NCI-H748 treated with DMSO at 0.1 percent for 48 hours (cell line): Measurements from ENCODE around the gene TPTE.
"Not testable (repeated sequence)": the region's sequence is repeated elsewhere in the genome, so short reads cannot be mapped to it uniquely, and the experiment has no call there.

Experiments used
- DNase-seq: peaks from one replicate; lab custom pipeline; 2025; lab: John Stamatoyannopoulos, UW

Gene TPTE

DNA sequence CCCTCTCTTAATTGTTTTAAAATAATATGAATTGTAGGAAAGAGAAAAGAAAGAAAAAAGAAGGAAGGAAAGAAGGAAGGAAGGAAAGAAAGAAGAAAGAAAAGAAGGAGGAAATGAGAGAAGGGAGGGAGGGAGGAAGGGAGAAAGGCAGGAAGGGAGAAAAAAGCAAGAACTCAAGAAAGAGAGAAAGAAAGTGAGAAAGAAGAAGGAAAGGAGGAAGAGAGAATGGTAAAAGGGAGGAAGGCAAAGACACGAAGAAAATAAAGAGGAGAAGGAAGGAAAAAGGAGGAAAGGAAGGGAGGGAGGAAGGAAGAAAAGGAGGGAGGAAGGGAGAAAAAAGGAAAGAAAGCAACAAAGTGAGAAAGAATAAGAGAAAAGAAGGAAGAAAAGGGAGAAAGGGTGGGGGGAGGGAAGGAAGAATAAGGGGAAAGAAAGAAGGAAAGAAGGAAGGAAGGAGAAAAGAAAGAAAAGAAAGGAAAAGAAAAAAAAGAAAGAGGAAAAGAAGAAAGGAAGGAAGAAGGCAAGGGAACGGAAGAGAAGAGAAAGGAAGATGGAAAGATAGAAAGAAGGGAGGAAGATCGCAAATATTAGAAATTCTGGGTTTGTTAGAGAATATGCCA is 95.9 kb downstream of the TPTE start:
- DNase-seq: not testable (repeated sequence)

DNA sequence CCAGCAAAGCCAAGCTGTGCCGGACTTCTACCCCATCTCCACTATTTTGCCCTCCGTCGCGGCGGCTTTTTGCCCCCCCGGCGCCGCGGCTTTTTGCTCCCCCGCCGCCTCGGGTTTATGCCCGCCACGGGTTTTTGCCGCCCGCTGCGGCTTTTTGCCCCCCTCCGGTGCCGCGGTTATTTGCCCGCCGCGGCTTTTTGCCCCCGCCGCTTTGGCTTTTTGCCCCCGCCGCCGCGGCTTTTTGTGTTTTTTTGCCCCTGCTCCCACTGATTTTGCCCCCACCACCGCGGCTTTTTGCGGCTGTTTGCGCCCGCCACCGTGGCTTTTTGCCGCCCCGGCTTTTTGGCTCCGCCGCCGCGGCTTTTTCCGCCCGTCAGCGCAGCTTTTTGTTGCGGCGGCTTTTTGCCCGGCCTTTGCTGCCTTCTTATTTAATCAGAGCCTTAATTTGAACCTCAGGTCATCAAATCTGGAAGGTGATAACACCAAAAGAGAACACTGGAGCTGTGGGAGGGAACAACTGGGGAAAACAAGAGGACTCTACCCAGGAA is 106.0 kb downstream of the TPTE start:
- DNase-seq: no peak

DNA sequence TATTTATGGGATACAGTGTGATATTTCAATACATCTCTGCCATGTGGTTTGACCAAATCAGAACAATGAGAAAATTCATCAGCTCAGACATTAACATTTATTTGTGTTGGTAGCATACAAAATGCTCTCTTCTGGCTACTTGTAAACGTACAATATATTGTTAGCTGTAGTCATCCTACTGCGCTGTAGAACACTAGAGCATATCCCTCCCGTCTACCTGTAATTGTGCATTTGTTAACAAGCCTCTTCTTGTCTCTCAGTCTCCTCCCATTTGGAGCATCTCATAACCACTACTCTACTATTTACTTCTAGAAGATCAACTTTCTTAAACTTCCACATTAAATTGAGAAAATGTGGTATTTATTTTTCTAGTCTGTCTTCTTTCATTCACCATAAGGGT is 107.9 kb downstream of the TPTE start:
- DNase-seq: not testable (repeated sequence)

DNA sequence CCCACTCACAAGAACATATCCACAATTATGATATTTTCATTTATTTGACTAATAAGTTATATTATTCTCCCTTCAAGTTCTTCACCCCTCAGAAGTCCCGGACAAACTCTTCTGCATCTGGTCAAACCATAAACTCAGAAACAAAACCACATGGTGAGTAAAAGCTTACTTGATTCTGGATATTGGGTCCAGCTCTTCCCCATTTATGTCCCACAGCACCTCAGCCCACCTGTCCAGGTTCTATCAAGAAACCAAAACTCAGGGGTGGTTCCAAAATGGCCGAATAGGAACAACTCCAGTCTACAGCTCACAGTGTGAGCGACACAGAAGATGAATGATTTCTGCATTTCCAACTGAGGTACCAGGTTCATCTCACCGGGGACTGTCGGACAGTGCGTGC is 109.4 kb downstream of the TPTE start:
- DNase-seq: not testable (repeated sequence)

DNA sequence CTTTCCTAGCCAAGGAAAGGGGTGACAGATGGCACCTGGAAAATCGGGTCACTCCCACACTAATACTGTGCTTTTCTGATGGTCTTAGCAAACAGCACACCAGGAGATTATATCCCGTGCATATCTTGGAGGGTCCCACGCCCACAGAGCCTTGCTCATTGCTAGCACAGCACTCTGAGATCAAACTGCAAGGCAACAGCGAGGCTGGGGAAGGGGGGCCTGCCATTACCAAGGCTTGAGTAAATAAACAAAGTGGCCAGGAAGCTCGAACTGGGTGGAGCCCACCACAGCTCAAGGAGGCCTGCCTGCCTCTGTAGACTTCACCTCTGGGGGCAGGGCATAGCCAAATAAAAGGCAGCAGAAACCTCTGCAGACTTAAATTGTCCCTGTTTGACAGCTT is 109.9 kb downstream of the TPTE start:
- not testable (repeated sequence) for DNase-seq

DNA sequence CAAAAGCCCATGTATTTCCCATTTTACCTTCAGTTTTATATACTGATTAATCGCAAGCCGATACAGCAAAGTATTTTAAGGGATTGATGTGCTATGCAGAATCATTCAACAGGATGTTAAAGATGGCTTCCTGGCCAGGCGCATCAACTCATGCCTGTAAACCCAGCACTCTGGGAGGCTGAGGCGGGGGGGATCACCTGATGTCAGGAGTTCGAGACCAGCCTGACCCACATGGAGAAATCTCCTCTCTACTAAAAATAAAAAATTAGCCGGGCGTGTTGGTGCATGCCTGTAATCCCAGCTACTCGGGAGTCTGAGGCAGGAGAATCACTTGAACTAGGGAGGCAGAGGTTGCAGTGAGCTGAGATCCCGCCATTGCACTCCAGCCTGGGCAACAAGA is 116.8 kb downstream of the TPTE start:
- DNase-seq: not testable (repeated sequence)

DNA sequence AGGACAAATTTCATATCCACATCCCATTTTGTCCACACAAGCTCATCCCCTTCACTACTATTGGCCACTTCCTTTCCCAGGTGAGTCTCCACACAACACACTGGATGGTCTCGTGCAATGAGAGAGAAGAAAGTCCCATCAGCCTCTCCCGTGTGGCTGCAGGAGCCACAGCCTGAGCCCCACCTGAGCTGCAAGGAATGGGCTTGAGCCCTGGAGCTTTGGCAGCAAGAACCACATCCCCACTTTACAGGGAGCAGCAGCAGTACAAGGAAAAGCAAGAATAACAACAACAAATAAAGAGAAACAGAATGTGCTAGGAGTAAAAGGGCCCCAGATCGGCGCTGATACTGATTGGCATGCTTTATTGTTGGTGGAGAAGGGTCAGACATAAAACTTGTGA is 117.7 kb downstream of the TPTE start:
- DNase-seq: no peak

DNA sequence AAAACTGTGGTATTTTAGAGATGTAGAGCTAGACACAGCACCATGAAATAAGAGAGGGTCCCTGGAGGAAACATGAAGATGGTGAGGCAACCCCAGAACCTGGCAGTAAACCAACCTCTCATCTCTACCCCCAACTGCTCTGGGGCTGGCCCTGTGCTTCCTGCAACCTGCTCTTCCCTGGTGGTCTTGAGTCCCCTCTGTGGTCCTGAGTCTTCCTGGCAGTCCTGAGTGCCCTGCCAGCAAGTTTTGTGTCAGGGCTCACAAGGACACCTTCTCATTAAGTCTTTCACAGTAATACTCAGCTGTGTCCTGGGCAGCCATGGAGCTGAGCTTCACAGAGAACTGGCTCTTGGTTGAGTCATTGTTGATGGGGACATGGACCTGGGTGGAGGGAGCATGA is 118.4 kb downstream of the TPTE start:
- DNase-seq: not testable (repeated sequence)

DNA sequence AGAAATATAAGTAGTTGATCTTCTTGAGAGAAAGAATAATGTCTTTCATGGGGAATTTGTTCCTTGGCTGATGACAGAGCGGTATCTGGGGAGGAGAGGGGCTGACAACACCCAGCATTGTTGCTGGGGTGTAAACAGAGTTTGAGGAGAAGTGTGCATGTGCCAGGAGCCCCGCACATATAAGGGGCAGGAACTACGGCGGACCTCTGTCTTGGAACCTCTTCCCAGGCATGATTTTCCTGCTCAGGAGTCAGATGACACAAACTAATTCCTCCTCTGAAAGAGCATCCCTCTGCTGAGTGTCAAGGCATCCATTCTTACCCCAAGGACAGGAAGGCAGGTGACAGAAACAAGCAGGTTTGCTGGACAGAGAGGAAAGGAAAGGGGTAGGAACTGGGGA is 119.1 kb downstream of the TPTE start:
- DNase-seq: no peak

DNA sequence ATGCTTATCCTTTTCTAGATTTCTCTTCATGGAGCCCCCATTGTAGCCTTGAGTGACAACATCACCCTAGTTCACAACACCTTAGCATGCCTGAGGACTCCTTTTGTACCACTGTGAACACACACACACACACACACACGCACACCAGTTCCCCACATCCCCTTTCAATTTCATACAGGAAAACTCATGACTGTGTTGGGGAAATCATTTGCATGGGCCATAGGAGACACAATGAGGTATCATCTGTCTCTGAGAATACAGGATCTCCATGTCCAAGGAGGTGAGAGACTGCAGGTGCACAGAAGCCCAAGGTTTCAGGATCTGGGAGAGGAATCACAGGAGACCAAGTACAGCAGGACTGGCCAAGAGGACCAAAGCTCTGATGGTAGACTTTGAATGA is 119.7 kb downstream of the TPTE start:
- no peak for DNase-seq

DNA sequence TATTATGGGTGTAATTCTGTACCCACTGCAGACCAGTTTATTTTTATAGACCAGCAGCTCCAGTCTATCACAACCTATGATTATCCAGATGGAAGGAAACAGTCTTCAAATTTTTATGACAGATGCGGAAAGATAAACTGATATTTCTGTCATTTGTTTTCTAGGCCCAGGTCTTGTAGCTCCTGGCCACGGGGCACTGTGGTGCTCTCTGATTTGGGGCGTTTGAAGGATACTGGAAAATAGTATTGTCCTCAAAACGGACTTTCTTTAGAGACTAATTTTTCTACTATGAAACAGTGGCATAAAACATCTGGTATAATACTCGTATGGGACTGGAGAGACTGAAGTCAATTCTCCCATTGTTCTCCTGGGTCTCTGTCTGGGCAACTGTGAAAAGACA is 124.3 kb downstream of the TPTE start:
- not testable (repeated sequence) for DNase-seq

DNA sequence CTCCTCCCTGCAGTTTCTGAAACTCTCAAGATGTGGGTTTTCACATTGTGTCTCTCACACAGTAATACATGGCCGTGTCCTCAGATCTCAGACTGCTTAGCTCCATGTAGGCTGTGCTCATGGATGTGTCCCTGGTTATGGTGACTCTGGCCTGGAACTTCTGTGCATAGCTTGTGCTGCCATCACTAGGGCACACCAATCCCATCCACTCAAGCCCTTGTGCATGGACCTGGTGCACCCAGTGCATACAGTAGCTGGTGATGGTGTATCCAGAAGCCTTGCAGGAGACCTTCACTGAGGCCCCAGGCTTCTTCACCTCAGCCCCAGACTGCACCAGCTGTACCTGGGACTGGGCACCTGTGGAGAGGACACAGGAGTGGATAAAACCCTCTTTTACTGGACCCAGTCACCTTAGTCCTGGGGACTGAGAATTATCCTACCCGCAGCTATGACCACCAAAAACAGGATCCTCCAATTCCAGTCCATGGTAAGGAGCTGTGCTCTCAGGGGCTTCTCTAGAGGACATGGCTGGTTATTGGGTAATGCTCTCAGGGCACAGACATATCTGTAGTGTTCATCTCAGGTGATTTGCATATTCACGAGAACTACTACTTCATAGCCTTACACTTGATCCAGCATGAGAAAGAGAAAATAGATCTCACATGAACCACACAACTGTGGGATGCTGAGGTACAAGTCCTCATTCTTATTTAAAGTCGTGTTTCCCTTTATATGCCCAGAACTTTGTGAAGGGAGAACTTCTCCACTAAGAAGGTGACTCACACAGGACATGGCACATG is 128.2 kb downstream of the TPTE start:
- DNase-seq: not testable (repeated sequence)

DNA sequence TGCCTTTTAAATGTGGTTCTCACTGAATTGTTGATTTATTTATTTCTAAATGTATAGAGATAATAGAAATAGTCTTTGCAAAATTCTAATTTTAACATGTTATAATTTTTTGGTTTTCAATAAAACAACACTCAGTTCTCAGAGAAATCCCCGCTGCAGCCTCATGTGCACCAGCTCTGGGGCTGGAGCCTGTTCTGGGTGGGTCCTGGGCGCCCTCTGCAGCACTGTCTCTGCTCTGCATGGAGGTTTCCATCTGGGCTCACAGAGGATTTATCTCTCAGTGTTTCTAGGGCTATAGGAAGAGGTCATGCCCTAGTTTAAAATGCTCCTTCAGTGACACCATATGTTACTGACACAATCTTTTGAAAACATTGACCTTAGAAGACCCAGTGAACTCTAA is 128.9 kb downstream of the TPTE start:
- not testable (repeated sequence) for DNase-seq
